WTC11 (cell line): ENCODE measurements around the gene CKAP2L. TPM values are rescaled to one million over a fixed set of nuclear protein-coding genes. Genes with fewer than 3 reads are reported as not detected.

Experiments used
- ATAC-seq: fragments of 200-7000 bp; cut with Tn5 transposase; 2 replicates; pipeline ENCODE4 v1.10.0; 2021; ENCODE audit warnings: mild to moderate bottlenecking, moderate library complexity
- CTCF ChIA-PET: fragments of 300-600 bp; sonication (Branson Sonifier 250); formaldehyde crosslinking; loops from one replicate; lab custom pipeline; 2021; ENCODE audit warnings: antibody characterized with exemption; lab: Charles Lee
- POLR2A ChIA-PET: fragments of 350-600 bp; sonication (Branson Sonifier 250); formaldehyde crosslinking; loops from one replicate; lab custom pipeline; 2021; ENCODE audit warnings: antibody characterized with exemption; lab: Charles Lee
- DNase-seq: peaks from one replicate; pipeline ENCODE4 v3.0.0; 2021; ENCODE audit warnings: low spot score
- H3K27ac Mint-ChIP-seq: 2 replicates; pipeline ENCODE4 v1.8.0; 2021; ENCODE audit warnings: mixed read lengths
- H3K27me3 Mint-ChIP-seq: 2 replicates; pipeline ENCODE4 v1.8.0; 2021; ENCODE audit warnings: low read depth, mild to moderate bottlenecking, moderate library complexity, mixed read lengths
- H3K36me3 Mint-ChIP-seq: 2 replicates; pipeline ENCODE4 v1.8.0; 2021; ENCODE audit warnings: mixed read lengths
- H3K4me1 Mint-ChIP-seq: 2 replicates; pipeline ENCODE4 v1.8.0; 2022; ENCODE audit warnings: mixed read lengths
- H3K4me3 Mint-ChIP-seq: 2 replicates; pipeline ENCODE4 v1.8.0; 2021; ENCODE audit warnings: mild to moderate bottlenecking, moderate library complexity, mixed read lengths
- H3K9me3 Mint-ChIP-seq: 2 replicates; pipeline ENCODE4 v1.8.0; 2021; ENCODE audit warnings: mixed read lengths
- AFF4 ChIP-seq: sonication (generic); formaldehyde crosslinking; IDR thresholded peaks from 2 replicates; pipeline ENCODE4 v1.8.1; 2023; ENCODE audit warnings: mild to moderate bottlenecking, missing genetic modification reagents, borderline replicate concordance
- AR ChIP-seq: fragments of 250-450 bp; sonication (Bioruptor Pico); IDR thresholded peaks from 2 replicates; pipeline ENCODE4 v1.9.0; 2021; ENCODE audit warnings: mild to moderate bottlenecking
- ATF6 ChIP-seq: sonication (generic); formaldehyde crosslinking; IDR thresholded peaks from 2 replicates; pipeline ENCODE4 v1.8.1; 2023; ENCODE audit warnings: mild to moderate bottlenecking, missing genetic modification reagents
- CREM ChIP-seq: sonication (generic); formaldehyde crosslinking; IDR thresholded peaks from 2 replicates; pipeline ENCODE4 v1.8.1; 2022; ENCODE audit warnings: mild to moderate bottlenecking, missing genetic modification reagents, moderate library complexity
- E2F1 ChIP-seq: sonication (generic); formaldehyde crosslinking; IDR thresholded peaks from 2 replicates; pipeline ENCODE4 v1.8.0; 2022; ENCODE audit warnings: mild to moderate bottlenecking, missing genetic modification reagents
- ETV6 ChIP-seq: sonication (generic); formaldehyde crosslinking; IDR thresholded peaks from 2 replicates; pipeline ENCODE4 v1.8.1; 2022; ENCODE audit warnings: mild to moderate bottlenecking, missing genetic modification reagents
- GABPB1 ChIP-seq: sonication (generic); formaldehyde crosslinking; IDR thresholded peaks from 2 replicates; pipeline ENCODE4 v1.8.1; 2023; ENCODE audit warnings: mild to moderate bottlenecking, missing genetic modification reagents
- HMGA2 ChIP-seq: fragments of 250-450 bp; sonication (Bioruptor Pico); IDR thresholded peaks from 2 replicates; pipeline ENCODE4 v1.4.0; 2021; ENCODE audit warnings: mild to moderate bottlenecking, moderate library complexity
- JAZF1 ChIP-seq: fragments of 250-450 bp; sonication (Bioruptor Pico); IDR thresholded peaks from 2 replicates; pipeline ENCODE4 v1.9.0; 2021; ENCODE audit warnings: moderate library complexity, mild to moderate bottlenecking, inconsistent platforms
- MYBL2 ChIP-seq: sonication (generic); formaldehyde crosslinking; IDR thresholded peaks from 2 replicates; pipeline ENCODE4 v1.8.1; 2023; ENCODE audit warnings: mild to moderate bottlenecking, moderate library complexity, missing genetic modification reagents
- NFYB ChIP-seq: sonication (generic); formaldehyde crosslinking; conservative IDR thresholded peaks from 2 replicates; pipeline ENCODE4 v1.8.0; 2022; ENCODE audit warnings: low read depth, missing genetic modification reagents
- TEAD1 ChIP-seq: sonication (generic); formaldehyde crosslinking; IDR thresholded peaks from 2 replicates; pipeline ENCODE4 v1.8.0; 2022; ENCODE audit warnings: mild to moderate bottlenecking, missing genetic modification reagents
- USF1 ChIP-seq: sonication (generic); formaldehyde crosslinking; IDR thresholded peaks from 2 replicates; pipeline ENCODE4 v1.8.0; 2022; ENCODE audit warnings: mild to moderate bottlenecking, missing genetic modification reagents
- ZNF416 ChIP-seq: fragments of 250-450 bp; sonication (Bioruptor Pico); IDR thresholded peaks from 2 replicates; pipeline ENCODE4 v1.9.0; 2021; ENCODE audit warnings: mild to moderate bottlenecking, inconsistent platforms
- ZNF532 ChIP-seq: fragments of 250-450 bp; sonication (Bioruptor Pico); IDR thresholded peaks from 2 replicates; pipeline ENCODE4 v1.9.0; 2021; ENCODE audit warnings: mild to moderate bottlenecking, borderline replicate concordance
- total RNA-seq: library from RNA; stranded (reverse); gene quantifications from 3 replicates; pipeline ENCODE4 v1.2.3, GENCODE V29; 2021
- TF ChIP-seq, protein P1 (sequence below): fragments of 250-450 bp; sonication (Bioruptor Pico); IDR thresholded peaks from 2 replicates; pipeline ENCODE4 v1.9.0; 2021; ENCODE audit warnings: moderate library complexity, mild to moderate bottlenecking, inconsistent platforms, borderline replicate concordance

Gene CKAP2L
- total RNA-seq, 1 experiment from 2014 or later: 25.6 TPM

DNA sequence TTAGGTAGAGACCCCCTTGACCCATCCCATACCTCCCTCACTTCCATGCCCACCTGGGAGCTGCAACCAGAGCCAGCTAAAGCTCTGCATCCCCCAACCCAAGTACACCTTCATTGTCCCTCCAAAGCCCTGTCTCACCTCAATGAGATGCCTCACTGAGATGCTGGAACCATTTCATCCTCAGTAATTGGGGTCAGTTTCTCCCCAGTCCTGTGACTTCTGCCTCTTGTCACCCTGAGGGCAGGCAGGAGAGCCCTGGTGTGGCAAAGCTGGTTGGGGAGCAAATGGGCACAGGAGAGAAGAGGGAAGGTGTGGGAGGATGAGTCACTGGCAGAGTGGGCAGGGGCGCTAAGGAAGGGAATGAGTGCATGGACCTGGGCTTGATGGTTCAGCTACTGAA lies 71.5 kb downstream of the CKAP2L start (continued):
- TF ChIP-seq E2F1 (CRISPR knock-in tag): no peak
- TF ChIP-seq ZNF532 (CRISPR knock-in tag): no peak

- no peak for DNase-seq
- Mint-ChIP-seq H3K4me1 (peaks cover 7% of the 10 kb centered on the region), H3K27me3 (no peaks in the 10 kb centered on the region), H3K27ac (no peak overlapping the region), H3K36me3 (no peaks in the 10 kb centered on the region), H3K9me3 (no peaks in the 10 kb centered on the region), H3K4me3 (no peak overlapping the region)
- ATAC-seq: peak; percentile 51
- no peak for TF ChIP-seq ZNF416 (CRISPR knock-in tag)
- TF ChIP-seq USF1 (CRISPR knock-in tag): 0 out of 2 replicates have a peak, but pooled peaks have one; percentile 48
- CTCF ChIA-PET: interaction anchor here (0.9 to 2.4 kb wide), 7 partner anchors 23 to 267 kb away, joined by 3 to 8 read pairs (median 3); partner anchors contain the start of gene CHCHD5
- POLR2A ChIA-PET: no interaction called here
Observed at GRCh38 chr2:112692495-112692911, 71.9 kb downstream of the CKAP2L start.

GRCh38 chr2:112691881-112692281 lies 72.5 kb downstream of the CKAP2L start:
- Mint-ChIP-seq H3K27me3 (no peaks in the 10 kb centered on the region), H3K4me1 (peaks cover 7% of the 10 kb centered on the region), H3K27ac (no peak overlapping the region), H3K36me3 (no peaks in the 10 kb centered on the region), H3K4me3 (no peak overlapping the region), H3K9me3 (no peaks in the 10 kb centered on the region)
- ATAC-seq (no peak), DNase-seq (no peak)
- CTCF ChIA-PET: interaction anchor here (0.9 to 2.4 kb wide), 9 partner anchors 12 to 267 kb away, joined by 3 to 9 read pairs (median 4); partner anchors contain the start of gene CHCHD5
- POLR2A ChIA-PET: no interaction called here
- TF ChIP-seq CREM (CRISPR knock-in tag) (no peak), ETV6 (no peak), GABPB1 (CRISPR knock-in tag) (no peak), NFYB (CRISPR knock-in tag) (no peak), ATF6 (CRISPR knock-in tag) (no peak), MYBL2 (CRISPR knock-in tag) (no peak), USF1 (CRISPR knock-in tag) (no peak), HMGA2 (CRISPR knock-in tag) (no peak), TEAD1 (CRISPR knock-in tag) (no peak), AFF4 (CRISPR knock-in tag) (no peak), ZNF416 (CRISPR knock-in tag) (no peak), AR (no peak), JAZF1 (no peak)
- TF ChIP-seq, protein P1, sequence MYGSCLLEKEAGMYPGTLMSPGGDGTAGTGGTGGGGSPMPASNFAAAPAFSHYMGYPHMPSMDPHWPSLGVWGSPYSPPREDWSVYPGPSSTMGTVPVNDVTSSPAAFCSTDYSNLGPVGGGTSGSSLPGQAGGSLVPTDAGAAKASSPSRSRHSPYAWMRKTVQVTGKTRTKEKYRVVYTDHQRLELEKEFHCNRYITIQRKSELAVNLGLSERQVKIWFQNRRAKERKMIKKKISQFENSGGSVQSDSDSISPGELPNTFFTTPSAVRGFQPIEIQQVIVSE (CRISPR knock-in tag): no peak
